ENCODE data around the gene PSORS1C1.

- TF ChIP-seq, protein P1, sequence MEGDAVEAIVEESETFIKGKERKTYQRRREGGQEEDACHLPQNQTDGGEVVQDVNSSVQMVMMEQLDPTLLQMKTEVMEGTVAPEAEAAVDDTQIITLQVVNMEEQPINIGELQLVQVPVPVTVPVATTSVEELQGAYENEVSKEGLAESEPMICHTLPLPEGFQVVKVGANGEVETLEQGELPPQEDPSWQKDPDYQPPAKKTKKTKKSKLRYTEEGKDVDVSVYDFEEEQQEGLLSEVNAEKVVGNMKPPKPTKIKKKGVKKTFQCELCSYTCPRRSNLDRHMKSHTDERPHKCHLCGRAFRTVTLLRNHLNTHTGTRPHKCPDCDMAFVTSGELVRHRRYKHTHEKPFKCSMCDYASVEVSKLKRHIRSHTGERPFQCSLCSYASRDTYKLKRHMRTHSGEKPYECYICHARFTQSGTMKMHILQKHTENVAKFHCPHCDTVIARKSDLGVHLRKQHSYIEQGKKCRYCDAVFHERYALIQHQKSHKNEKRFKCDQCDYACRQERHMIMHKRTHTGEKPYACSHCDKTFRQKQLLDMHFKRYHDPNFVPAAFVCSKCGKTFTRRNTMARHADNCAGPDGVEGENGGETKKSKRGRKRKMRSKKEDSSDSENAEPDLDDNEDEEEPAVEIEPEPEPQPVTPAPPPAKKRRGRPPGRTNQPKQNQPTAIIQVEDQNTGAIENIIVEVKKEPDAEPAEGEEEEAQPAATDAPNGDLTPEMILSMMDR (conservative IDR thresholded peaks at IDR 0.05; ENCODE audit: low read depth, low read length): no peak
- TF ChIP-seq POLR2A (IDR thresholded peaks at IDR 0.05; ENCODE audit: low read depth, low read length) (no peak), RCOR1 (IDR thresholded peaks at IDR 0.05; ENCODE audit: insufficient replicate concordance, low read length) (no peak), MAFK (IDR thresholded peaks at IDR 0.05; ENCODE audit: low read depth, low read length) (peak; percentile 36; the same call in 1 of the 2 replicates), FOS (IDR thresholded peaks at IDR 0.05; ENCODE audit: low read depth, low read length) (no peak), RAD21 (IDR thresholded peaks at IDR 0.05; ENCODE audit: low read length) (no peak), NFE2L2 (IDR thresholded peaks at IDR 0.05; ENCODE audit: low read depth, low read length) (peak; percentile 83)
These were observed 16.1 kb upstream of the PSORS1C1 start for GRCh38 chr6:31098449-31098938.
